Measurements from ENCODE around the gene FUT8. TPM values are rescaled to one million over a fixed set of nuclear protein-coding genes. Genes with fewer than 3 reads are reported as not detected.
A peak's percentile ranks its signal among the peaks of the same experiment; 100 is the strongest.
"Not testable (repeated sequence)": the region's sequence is repeated elsewhere in the genome, so short reads cannot be mapped to it uniquely, and the experiment has no call there.

FUT8 gene
- total RNA-seq, 1 donor = 165 TPM

DNA sequence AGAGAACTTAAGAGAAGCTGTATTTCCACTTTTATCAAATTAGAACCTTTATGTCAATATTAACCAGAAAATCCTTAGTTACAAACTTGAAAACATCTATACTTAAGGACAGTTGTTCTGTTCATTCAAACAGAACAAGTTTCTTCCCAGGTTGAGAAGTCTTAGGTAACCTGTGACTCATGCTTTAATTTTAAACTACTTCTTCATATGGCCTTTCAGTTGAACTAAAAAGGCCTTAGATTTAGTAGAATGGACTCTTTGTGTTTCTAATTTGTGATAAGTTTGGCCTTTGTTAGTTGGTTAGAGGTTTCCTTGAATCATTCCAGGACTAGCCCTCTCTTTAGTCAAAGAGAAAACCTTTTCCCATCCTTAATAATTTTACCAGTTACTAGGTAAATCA, 274.2 kb downstream of the FUT8 start:
- peak; percentile 7 for DNase-seq (ENCODE audit: low read depth)
- H3K4me3 ChIP-seq (ENCODE audit: low read depth, low read length) = no peak overlapping the region
- TF ChIP-seq, protein P1, sequence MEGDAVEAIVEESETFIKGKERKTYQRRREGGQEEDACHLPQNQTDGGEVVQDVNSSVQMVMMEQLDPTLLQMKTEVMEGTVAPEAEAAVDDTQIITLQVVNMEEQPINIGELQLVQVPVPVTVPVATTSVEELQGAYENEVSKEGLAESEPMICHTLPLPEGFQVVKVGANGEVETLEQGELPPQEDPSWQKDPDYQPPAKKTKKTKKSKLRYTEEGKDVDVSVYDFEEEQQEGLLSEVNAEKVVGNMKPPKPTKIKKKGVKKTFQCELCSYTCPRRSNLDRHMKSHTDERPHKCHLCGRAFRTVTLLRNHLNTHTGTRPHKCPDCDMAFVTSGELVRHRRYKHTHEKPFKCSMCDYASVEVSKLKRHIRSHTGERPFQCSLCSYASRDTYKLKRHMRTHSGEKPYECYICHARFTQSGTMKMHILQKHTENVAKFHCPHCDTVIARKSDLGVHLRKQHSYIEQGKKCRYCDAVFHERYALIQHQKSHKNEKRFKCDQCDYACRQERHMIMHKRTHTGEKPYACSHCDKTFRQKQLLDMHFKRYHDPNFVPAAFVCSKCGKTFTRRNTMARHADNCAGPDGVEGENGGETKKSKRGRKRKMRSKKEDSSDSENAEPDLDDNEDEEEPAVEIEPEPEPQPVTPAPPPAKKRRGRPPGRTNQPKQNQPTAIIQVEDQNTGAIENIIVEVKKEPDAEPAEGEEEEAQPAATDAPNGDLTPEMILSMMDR (IDR thresholded peaks at IDR 0.05; ENCODE audit: insufficient read depth, low read length) = no peak

DNA sequence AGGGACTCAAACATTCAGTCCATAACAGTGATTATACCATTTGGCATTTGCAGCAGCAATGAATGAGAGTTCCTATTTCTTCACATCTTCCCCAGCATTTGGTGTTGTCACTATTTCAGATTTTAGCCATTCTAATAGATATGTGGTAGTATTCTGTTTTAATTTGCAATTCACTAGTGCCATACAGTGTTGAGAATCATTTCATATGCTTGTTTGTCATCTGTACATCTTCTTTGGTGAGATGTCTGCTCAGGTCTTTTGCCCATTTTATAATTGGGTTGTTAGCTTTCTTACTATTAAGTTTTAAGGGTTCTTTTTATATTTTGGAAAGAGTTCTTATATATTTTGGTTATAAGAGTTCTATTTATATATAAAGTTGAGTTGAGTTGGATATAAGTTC, 276.5 kb downstream of the FUT8 start:
- TF ChIP-seq, protein P1 (IDR thresholded peaks at IDR 0.05; ENCODE audit: insufficient read depth, low read length) = no peak
- no peak for DNase-seq (ENCODE audit: low read depth)
- H3K4me3 ChIP-seq (ENCODE audit: low read depth, low read length) = no peak overlapping the region

GRCh38 chr14:65692566-65692965, 280.0 kb downstream of the FUT8 start:
- H3K4me3 ChIP-seq (ENCODE audit: low read depth, low read length); DNase-seq (ENCODE audit: low read depth): not testable (repeated sequence)

DNA sequence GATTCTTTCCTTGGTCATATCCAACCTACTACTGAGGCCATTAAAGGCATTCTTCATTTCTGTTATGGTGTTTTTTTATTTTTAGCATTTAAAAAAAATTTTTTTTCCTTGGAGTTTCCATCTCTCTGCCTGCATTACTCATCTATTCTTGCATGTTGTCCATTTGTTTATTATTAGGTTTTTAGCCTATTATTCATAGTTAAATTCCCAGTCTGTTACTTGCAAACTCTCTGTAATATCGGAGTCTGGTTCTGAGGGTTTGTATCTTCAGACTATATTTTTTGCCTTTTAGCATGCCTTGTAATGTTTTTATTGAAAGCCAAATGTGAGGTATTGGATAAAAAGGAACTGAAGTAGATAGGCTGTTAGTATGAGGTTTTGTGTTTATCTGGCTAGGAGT, 284.3 kb downstream of the FUT8 start:
- TF ChIP-seq, protein P1 (IDR thresholded peaks at IDR 0.05; ENCODE audit: insufficient read depth, low read length) = no peak
- DNase-seq (ENCODE audit: low read depth) = peak; percentile 28

DNA sequence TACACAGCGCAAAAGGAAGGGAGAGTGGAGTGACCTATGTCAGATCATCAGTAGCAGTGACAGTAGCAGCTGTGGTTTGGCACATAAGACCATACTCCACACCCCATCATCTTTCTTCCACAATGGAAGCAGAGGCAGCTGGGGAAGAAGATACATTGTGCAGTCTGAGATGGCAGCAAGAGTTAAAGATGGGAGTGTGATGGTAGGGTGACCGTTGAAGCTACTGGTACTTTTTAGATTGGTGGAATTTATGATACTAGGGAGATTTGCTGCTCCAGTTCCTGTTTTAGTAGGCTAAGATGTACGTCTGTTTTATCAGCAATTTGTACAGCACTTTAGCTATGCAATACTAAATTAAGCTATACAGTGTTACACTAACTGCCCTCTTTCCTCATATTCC, 291.0 kb downstream of the FUT8 start:
- TF ChIP-seq, protein P1 (IDR thresholded peaks at IDR 0.05; ENCODE audit: insufficient read depth, low read length) = no peak
- no peak for DNase-seq (ENCODE audit: low read depth)
- H3K4me3 ChIP-seq (ENCODE audit: low read depth, low read length) = no peak overlapping the region

More for the DNA sequence above, 284.3 kb downstream of the FUT8 start:
- H3K4me3 ChIP-seq (ENCODE audit: low read depth, low read length) = no peak overlapping the region

DNA sequence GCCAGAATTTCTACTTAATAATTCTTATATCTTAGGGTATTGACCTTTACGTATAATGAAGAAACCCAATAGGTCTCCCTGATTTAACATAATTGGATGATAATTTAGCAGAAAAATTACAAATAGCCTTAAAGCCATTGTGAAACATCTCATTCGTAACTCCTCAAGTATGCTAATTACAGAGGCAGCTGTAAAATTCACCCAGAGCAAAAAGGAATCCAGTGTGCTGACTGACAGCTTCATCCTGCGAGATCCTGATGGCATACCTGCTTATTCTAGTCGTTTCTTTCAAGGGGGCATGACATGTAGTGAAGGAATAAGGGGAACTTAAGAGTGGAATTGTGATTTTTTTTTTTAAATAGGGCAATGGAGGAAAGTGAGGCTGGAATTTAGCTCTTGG, 291.5 kb downstream of the FUT8 start:
- no peak for DNase-seq (ENCODE audit: low read depth)
- H3K4me3 ChIP-seq (ENCODE audit: low read depth, low read length) = no peak overlapping the region
- TF ChIP-seq, protein P1 (IDR thresholded peaks at IDR 0.05; ENCODE audit: insufficient read depth, low read length) = no peak

- DNase-seq (ENCODE audit: low read depth) = peak; percentile 81
- TF ChIP-seq, protein P1 (IDR thresholded peaks at IDR 0.05; ENCODE audit: insufficient read depth, low read length) = no peak
- H3K4me3 ChIP-seq (ENCODE audit: low read depth, low read length) = no peak overlapping the region
These were observed 291.9 kb downstream of the FUT8 start for GRCh38 chr14:65704437-65704836.
